Neural cell (in vitro differentiated cells): ENCODE measurements around the gene SPATA13. TPM values are rescaled to one million over a fixed set of nuclear protein-coding genes. Genes with fewer than 3 reads are reported as not detected.

Experiments used
- H2AFZ ChIP-seq: fragments of 200-600, 300-800 bp; sonication (generic), shearing (Covaris generic); 2 replicates; pipeline ENCODE4 v1.6.0; 2014; ENCODE audit warnings: low read depth, mild to moderate bottlenecking, antibody characterized with exemption, low read length, moderate library complexity
- H3F3A ChIP-seq: fragments of 200-600 bp; shearing (Covaris generic); 2 replicates; pipeline ENCODE4 v1.6.1; 2016; ENCODE audit warnings: mild to moderate bottlenecking, moderate library complexity, mixed read lengths, antibody characterized with exemption, low read length; ENCODE audit not compliant: insufficient read depth, poor library complexity, severe bottlenecking
- H3K27ac ChIP-seq: fragments of 200-600, 300-800 bp; sonication (generic), shearing (Covaris generic); 2 replicates; pipeline ENCODE4 v1.5.1; 2014; ENCODE audit warnings: mild to moderate bottlenecking, low read length, moderate library complexity
- H3K27me3 ChIP-seq: fragments of 300-800, 200-600 bp; sonication (generic), shearing (Covaris generic); 2 replicates; pipeline ENCODE4 v1.6.0; 2014; ENCODE audit warnings: mild to moderate bottlenecking, low read depth, low read length, moderate library complexity; ENCODE audit not compliant: insufficient read depth
- H3K36me3 ChIP-seq: fragments of 300-800, 200-600 bp; sonication (generic), shearing (Covaris generic); 2 replicates; pipeline ENCODE4 v1.5.1; 2014; ENCODE audit warnings: mild to moderate bottlenecking, antibody characterized with exemption, low read length, moderate library complexity; ENCODE audit not compliant: insufficient read depth
- H3K4me2 ChIP-seq: fragments of 300-800, 200-600 bp; sonication (generic), shearing (Covaris generic); 2 replicates; pipeline ENCODE4 v1.6.0; 2014; ENCODE audit warnings: mild to moderate bottlenecking, low read length
- H3K4me3 ChIP-seq: fragments of 300-800, 200-600 bp; sonication (generic), shearing (Covaris generic); 2 replicates; pipeline ENCODE4 v1.5.1; 2014; ENCODE audit warnings: mild to moderate bottlenecking, low read length, moderate library complexity
- H3K79me2 ChIP-seq: fragments of 200-600 bp; shearing (Covaris generic); replicated peaks from 2 replicates; pipeline ENCODE4 v1.6.0; 2014; ENCODE audit warnings: mild to moderate bottlenecking, low read length, moderate library complexity; ENCODE audit not compliant: insufficient read depth
- H3K9ac ChIP-seq: fragments of 300-800, 200-600 bp; sonication (generic), shearing (Covaris generic); 2 replicates; pipeline ENCODE4 v1.6.1; 2016; ENCODE audit warnings: mild to moderate bottlenecking, low read length, mixed read lengths
- H3K9me2 ChIP-seq: fragments of 200-600 bp; shearing (Covaris generic); 2 replicates; pipeline ENCODE4 v1.6.1; 2016; ENCODE audit warnings: mild to moderate bottlenecking, low read length, mixed read lengths; ENCODE audit not compliant: insufficient read depth
- H3K9me3 ChIP-seq: fragments of 200-600, 300-800 bp; sonication (generic), shearing (Covaris generic); 2 replicates; pipeline ENCODE4 v1.6.1; 2016; ENCODE audit warnings: mild to moderate bottlenecking, mixed run types, low read length, moderate library complexity, mixed read lengths
- H4K20me1 ChIP-seq: fragments of 200-600 bp; shearing (Covaris generic); 2 replicates; pipeline ENCODE4 v1.6.1; 2016; ENCODE audit warnings: mild to moderate bottlenecking, mixed run types; ENCODE audit not compliant: insufficient read depth
- EP300 ChIP-seq: fragments of 450-650 bp; conservative IDR thresholded peaks from 2 replicates; pipeline ENCODE4 v1.6.1; 2014; ENCODE audit warnings: antibody characterized with exemption, mild to moderate bottlenecking, moderate library complexity; ENCODE audit not compliant: poor library complexity, severe bottlenecking
- EZH2 ChIP-seq: fragments of 200-600, 300-800 bp; shearing (Covaris generic), sonication (generic); IDR thresholded peaks from 2 replicates; pipeline ENCODE4 v1.6.1; 2014; ENCODE audit warnings: antibody characterized with exemption, low read length, borderline replicate concordance, mild to moderate bottlenecking; ENCODE audit not compliant: insufficient read depth, poor library complexity, severe bottlenecking
- POLR2AphosphoS5 ChIP-seq: IDR thresholded peaks from 2 replicates; pipeline ENCODE4 v1.6.1; 2012
- RAD21 ChIP-seq: fragments of 450-650 bp; conservative IDR thresholded peaks from 2 replicates; pipeline ENCODE4 v1.6.1; 2014; ENCODE audit warnings: antibody characterized with exemption, mild to moderate bottlenecking, moderate library complexity
- REST ChIP-seq: IDR thresholded peaks from 2 replicates; pipeline ENCODE4 v1.6.1; 2012; ENCODE audit warnings: borderline replicate concordance
- SMC3 ChIP-seq: fragments of 450-650 bp; conservative IDR thresholded peaks from 2 replicates; pipeline ENCODE4 v1.6.1; 2014; ENCODE audit warnings: antibody characterized with exemption, mild to moderate bottlenecking, moderate library complexity; ENCODE audit not compliant: poor library complexity
- TAF1 ChIP-seq: IDR thresholded peaks from 2 replicates; pipeline ENCODE4 v1.6.1; 2012; ENCODE audit warnings: low read depth
- polyA plus RNA-seq: library from polyadenylated mRNA; depleted of rRNA; stranded (reverse); fragments of >200 nt; gene quantifications from 2 replicates; pipeline ENCODE4 v1.2.3, GENCODE V29; 2014
- TF ChIP-seq, protein P1 (sequence below): fragments of 450-650 bp; IDR thresholded peaks from 2 replicates; pipeline ENCODE4 v1.5.1; 2014; ENCODE audit warnings: antibody characterized with exemption, mild to moderate bottlenecking, moderate library complexity; ENCODE audit not compliant: poor library complexity, severe bottlenecking

The SPATA13 gene
- polyA plus RNA-seq, 1 donor from 2014 or later: 15.5 TPM

GRCh38 chr13:24207841-24208667, 47.5 kb downstream of the SPATA13 start:
- Histone ChIP-seq H4K20me1 (no peaks in the 10 kb centered on the region), H3K36me3 (no peaks in the 10 kb centered on the region), H3K27me3 (no peaks in the 10 kb centered on the region), H2AFZ (no peak overlapping the region), H3K9me3 (no peaks in the 10 kb centered on the region), H3K79me2 (peaks cover 5% of the 10 kb centered on the region), H3K4me3 (peak overlapping the region; percentile 13), H3K4me2 (no peak overlapping the region), H3K27ac (peak overlapping the region; percentile 7), H3F3A (peaks cover 4% of the 10 kb centered on the region), H3K9me2 (no peaks in the 10 kb centered on the region), H3K9ac (no peak overlapping the region)
- TF ChIP-seq REST (peak; percentile 68), EZH2 (no peak)

- Histone ChIP-seq H3K4me2 (no peak overlapping the region), H3K9me3 (no peaks in the 10 kb centered on the region), H4K20me1 (no peaks in the 10 kb centered on the region), H3K9me2 (no peaks in the 10 kb centered on the region), H3K79me2 (peaks cover 5% of the 10 kb centered on the region), H3F3A (no peaks in the 10 kb centered on the region), H3K9ac (no peak overlapping the region), H3K36me3 (no peaks in the 10 kb centered on the region), H2AFZ (no peak overlapping the region), H3K27me3 (no peaks in the 10 kb centered on the region), H3K27ac (no peak overlapping the region), H3K4me3 (no peak overlapping the region)
- TF ChIP-seq POLR2AphosphoS5: no peak
Observed at GRCh38 chr13:24209138-24209537, 48.6 kb downstream of the SPATA13 start.

DNA sequence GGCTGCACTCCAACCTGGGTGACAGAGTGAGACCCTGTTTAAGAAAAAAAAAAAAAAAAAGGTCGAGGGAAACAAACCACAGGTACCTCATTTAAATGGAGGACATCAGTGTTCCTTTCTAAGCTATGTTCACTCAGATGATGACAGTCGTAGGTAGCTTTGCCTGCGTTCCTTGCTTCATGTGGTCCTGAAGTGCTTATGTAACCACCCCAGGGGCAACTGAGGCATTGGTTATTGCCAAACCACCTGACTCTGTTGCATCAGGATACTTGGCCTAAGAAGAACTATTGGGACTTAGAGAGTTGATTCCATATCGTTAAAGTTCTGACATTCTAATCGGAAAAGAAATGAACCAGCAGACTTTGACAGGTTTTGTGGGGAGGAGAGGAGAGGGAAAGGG, 51.7 kb downstream of the SPATA13 start:
- Histone ChIP-seq H3F3A (no peaks in the 10 kb centered on the region), H3K27ac (no peak overlapping the region)

DNA sequence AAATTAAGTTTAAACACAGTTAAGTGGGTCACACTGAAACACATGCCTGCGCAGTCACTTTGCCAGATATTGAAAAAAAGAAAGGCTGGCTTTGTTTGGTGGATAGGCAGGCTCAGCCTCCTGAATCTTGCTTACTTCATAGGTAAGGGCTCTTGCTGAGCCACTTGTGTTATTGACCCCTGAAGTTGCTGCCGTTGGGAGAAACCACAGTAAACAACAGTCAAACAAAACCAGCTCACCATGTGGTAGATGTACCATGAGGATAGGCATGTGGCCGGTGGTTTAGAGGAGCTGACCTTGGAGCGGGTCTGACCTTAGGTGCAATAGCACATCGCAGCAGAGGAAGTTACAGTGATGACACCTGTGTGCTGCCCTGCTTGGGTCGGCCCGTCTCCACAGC, 52.2 kb downstream of the SPATA13 start:
- H3K36me3 ChIP-seq: no peaks in the 10 kb centered on the region
- H4K20me1 ChIP-seq: no peaks in the 10 kb centered on the region
- no peaks in the 10 kb centered on the region for H3K9me3 ChIP-seq
- no peak overlapping the region for H3K4me2 ChIP-seq
- H3K79me2 ChIP-seq: peaks cover 5% of the 10 kb centered on the region
- no peaks in the 10 kb centered on the region for H3K27me3 ChIP-seq
- no peak overlapping the region for H3K4me3 ChIP-seq
- H3K27ac ChIP-seq: no peak overlapping the region
- H3K9ac ChIP-seq: no peak overlapping the region
- H3K9me2 ChIP-seq: no peaks in the 10 kb centered on the region
- H3F3A ChIP-seq: no peaks in the 10 kb centered on the region
- no peak overlapping the region for H2AFZ ChIP-seq
- TF ChIP-seq TAF1 (no peak), SMC3 (no peak), POLR2AphosphoS5 (no peak), REST (no peak), EP300 (no peak), RAD21 (no peak), EZH2 (no peak)
- TF ChIP-seq, protein P1, sequence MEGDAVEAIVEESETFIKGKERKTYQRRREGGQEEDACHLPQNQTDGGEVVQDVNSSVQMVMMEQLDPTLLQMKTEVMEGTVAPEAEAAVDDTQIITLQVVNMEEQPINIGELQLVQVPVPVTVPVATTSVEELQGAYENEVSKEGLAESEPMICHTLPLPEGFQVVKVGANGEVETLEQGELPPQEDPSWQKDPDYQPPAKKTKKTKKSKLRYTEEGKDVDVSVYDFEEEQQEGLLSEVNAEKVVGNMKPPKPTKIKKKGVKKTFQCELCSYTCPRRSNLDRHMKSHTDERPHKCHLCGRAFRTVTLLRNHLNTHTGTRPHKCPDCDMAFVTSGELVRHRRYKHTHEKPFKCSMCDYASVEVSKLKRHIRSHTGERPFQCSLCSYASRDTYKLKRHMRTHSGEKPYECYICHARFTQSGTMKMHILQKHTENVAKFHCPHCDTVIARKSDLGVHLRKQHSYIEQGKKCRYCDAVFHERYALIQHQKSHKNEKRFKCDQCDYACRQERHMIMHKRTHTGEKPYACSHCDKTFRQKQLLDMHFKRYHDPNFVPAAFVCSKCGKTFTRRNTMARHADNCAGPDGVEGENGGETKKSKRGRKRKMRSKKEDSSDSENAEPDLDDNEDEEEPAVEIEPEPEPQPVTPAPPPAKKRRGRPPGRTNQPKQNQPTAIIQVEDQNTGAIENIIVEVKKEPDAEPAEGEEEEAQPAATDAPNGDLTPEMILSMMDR: no peak

More for the DNA sequence above, 51.7 kb downstream of the SPATA13 start:
- Histone ChIP-seq H4K20me1 (no peaks in the 10 kb centered on the region), H3K36me3 (no peaks in the 10 kb centered on the region), H3K79me2 (peaks cover 5% of the 10 kb centered on the region), H3K27me3 (no peaks in the 10 kb centered on the region), H3K9me3 (no peaks in the 10 kb centered on the region), H3K4me2 (no peak overlapping the region), H2AFZ (no peak overlapping the region), H3K9ac (no peak overlapping the region), H3K4me3 (no peak overlapping the region), H3K9me2 (no peaks in the 10 kb centered on the region)
- TF ChIP-seq RAD21: no peak
